GM18858 (cell line): ENCODE measurements around the gene EDC3.
"Not testable (repeated sequence)": the region's sequence is repeated elsewhere in the genome, so short reads cannot be mapped to it uniquely, and the experiment has no call there.

Experiments
- ATAC-seq: cut with Tn5 transposase; IDR thresholded peaks from one replicate; pipeline ENCODE4 v1.9.1; 2021; ENCODE audit not compliant: unreplicated experiment

The EDC3 gene

GRCh38 chr15:74710319-74711094, 14.7 kb upstream of the EDC3 start:
- no peak for ATAC-seq

GRCh38 chr15:74709892-74710291, 14.1 kb upstream of the EDC3 start:
- ATAC-seq = no peak

GRCh38 chr15:74709011-74709410, 13.2 kb upstream of the EDC3 start:
- ATAC-seq = no peak

- no peak for ATAC-seq
These were observed 984 bp upstream of the EDC3 start for GRCh38 chr15:74696808-74697207.

GRCh38 chr15:74696398-74696729, 540 bp upstream of the EDC3 start:
- no peak for ATAC-seq

GRCh38 chr15:74692327-74692726, 3.5 kb downstream of the EDC3 start:
- ATAC-seq = no peak

- ATAC-seq = no peak
These were observed 12.1 kb downstream of the EDC3 start for GRCh38 chr15:74683758-74684157.

- no peak for ATAC-seq
These were observed 12.9 kb downstream of the EDC3 start for GRCh38 chr15:74682954-74683353.

GRCh38 chr15:74680456-74680855, 15.4 kb downstream of the EDC3 start:
- no peak for ATAC-seq

- no peak for ATAC-seq
These were observed 19.0 kb downstream of the EDC3 start for GRCh38 chr15:74676801-74677200.

GRCh38 chr15:74674161-74674560, 21.7 kb downstream of the EDC3 start:
- ATAC-seq = no peak

- ATAC-seq = no peak
These were observed 26.2 kb downstream of the EDC3 start for GRCh38 chr15:74669627-74670026.

GRCh38 chr15:74667975-74668374, 27.8 kb downstream of the EDC3 start:
- ATAC-seq = no peak

- no peak for ATAC-seq
These were observed 31.2 kb downstream of the EDC3 start for GRCh38 chr15:74664670-74665069.

- ATAC-seq = no peak
These were observed 31.7 kb downstream of the EDC3 start for GRCh38 chr15:74664028-74664616.

GRCh38 chr15:74663303-74664027, 32.4 kb downstream of the EDC3 start:
- ATAC-seq = no peak

GRCh38 chr15:74662064-74662860, 33.6 kb downstream of the EDC3 start:
- no peak for ATAC-seq

GRCh38 chr15:74661280-74661679, 34.5 kb downstream of the EDC3 start:
- not testable (repeated sequence) for ATAC-seq

- no peak for ATAC-seq
These were observed 38.0 kb downstream of the EDC3 start for GRCh38 chr15:74657846-74658245.

- ATAC-seq = no peak
These were observed 38.8 kb downstream of the EDC3 start for GRCh38 chr15:74656935-74657535.

GRCh38 chr15:74655424-74655823, 40.4 kb downstream of the EDC3 start:
- ATAC-seq = no peak
